Transverse colon (tissue), 4 donors: ENCODE measurements around the gene CCDC154. TPM values are rescaled to one million over a fixed set of nuclear protein-coding genes. Genes with fewer than 3 reads are reported as not detected.

Source experiments
- DNase-seq: peaks from one replicate; pipeline ENCODE4 v3.0.0-alpha.2; 2019
- H3K27ac ChIP-seq, 4 donors: fragments of 200-600 bp; sonication (generic); 2 replicates each; pipeline ENCODE4 v1.5.1; 2016 to 2018; ENCODE audit warnings: inconsistent platforms in 4 of 4
- H3K27me3 ChIP-seq: fragments of 200-600 bp; sonication (generic); 2 replicates; pipeline ENCODE4 v1.5.1; 2017; ENCODE audit warnings: inconsistent platforms
- H3K36me3 ChIP-seq, 4 donors: fragments of 200-600 bp; sonication (generic); 2 replicates each; pipeline ENCODE4 v1.5.1; 2017 to 2019; ENCODE audit warnings: inconsistent platforms in 4 of 4
- H3K4me1 ChIP-seq, 4 donors: fragments of 200-600 bp; sonication (generic); 2 replicates each; pipeline ENCODE4 v1.5.1; 2017 to 2020; ENCODE audit warnings: inconsistent platforms in 4 of 4
- H3K4me3 ChIP-seq, 4 donors: fragments of 200-600 bp; sonication (generic); 1 replicate in 1 of 4; 2 replicates in 3 of 4; pipeline versions ENCODE4 v1.5.1 to v1.6.1; 2017 to 2019; ENCODE audit warnings: inconsistent platforms in 4 of 4
- H3K9me3 ChIP-seq, 2 donors: fragments of 200-600 bp; sonication (generic); 2 replicates each; pipeline ENCODE4 v1.5.1; 2017 to 2019; ENCODE audit warnings: inconsistent platforms in 2 of 2
- CTCF ChIP-seq, 5 experiments: fragments of 200-600 bp in 3 of 5; fragments of 450-650 bp in 2 of 5; sonication (generic) in 3 of 5; IDR thresholded peaks; 1 replicate in 2 of 5; 2 replicates in 3 of 5; pipeline ENCODE4 v1.5.1; 2016 to 2017; ENCODE audit warnings: antibody characterized with exemption in 5 of 5, inconsistent platforms in 3 of 5, mild to moderate bottlenecking in 2 of 5, moderate library complexity in 1 of 5
- EP300 ChIP-seq: sonication (generic); formaldehyde crosslinking; IDR thresholded peaks from one replicate; pipeline ENCODE4 v1.6.1; 2017; ENCODE audit warnings: antibody characterized with exemption, low read depth
- POLR2A ChIP-seq: fragments of 450-650 bp; IDR thresholded peaks from one replicate; pipeline ENCODE4 v1.6.1; 2016; ENCODE audit warnings: antibody characterized with exemption, mild to moderate bottlenecking, moderate library complexity
- POLR2AphosphoS5 ChIP-seq, 3 donors: sonication (generic); formaldehyde crosslinking; IDR thresholded peaks; one replicate each; pipeline ENCODE4 v1.6.1; 2016; ENCODE audit warnings: antibody characterized with exemption in 3 of 3
- WGBS, 2 donors: methylation state at CpG; one replicate each; pipeline ENCODE4 v1.1.5; 2018; ENCODE audit warnings: low coverage in 1 of 2; 5-methylcytosine and 5-hydroxymethylcytosine counted together
- in situ Hi-C, 4 donors: fragments of 200-750 bp; cut with MboI; loops; one replicate each; pipeline versions ENCODE4 v1.15.0 to v1.15.1; 2017; ENCODE audit warnings: low sequenced_read_pairs in 3 of 4, low pct_ligation_motif_present in 1 of 4, low pct_unique_long_range_greater_than_20kb in 1 of 4
- intact Hi-C: fragments of 100-400 bp; cut with DNase I; formaldehyde crosslinking; loops from one replicate; pipeline ENCODE4 v1.15.1; 2023; ENCODE audit warnings: low total_unique reads
- total RNA-seq, 4 donors: library from RNA; depleted of rRNA; stranded (reverse); fragments of >200 nt; gene quantifications; one replicate each; pipeline ENCODE4 v1.1.0, GENCODE V29; 2016

The CCDC154 gene
- total RNA-seq, 4 donors from 2014 or later = 0.16 to 0.41 TPM; not detected in 2

GRCh38 chr16:1466968-1467521 lies 22.7 kb upstream of the CCDC154 start:
- no peak for DNase-seq
- no peaks in the 10 kb centered on the region for H3K9me3 ChIP-seq
- 83 to 93% methylated on average over 5 to 14 of the region's 14 CpGs for WGBS, 2 donors
- no peaks in the 10 kb centered on the region for H3K36me3 ChIP-seq
- intact Hi-C loops (no loop called here), in situ Hi-C loops (no loop called here)
- H3K27ac ChIP-seq = no peak overlapping the region
- no peak overlapping the region for H3K4me3 ChIP-seq
- TF ChIP-seq POLR2A (no peak), EP300 (no peak), CTCF (IDR thresholded peaks at IDR 0.05) (no peak), POLR2AphosphoS5 (IDR thresholded peaks at IDR 0.05) (no peak)
- no peaks in the 10 kb centered on the region for H3K27me3 ChIP-seq
- peaks cover 0 to 19% (median 2%) of the 10 kb centered on the region in 4 donors for H3K4me1 ChIP-seq

- WGBS, 2 donors = 87% methylated on average over 20 of the region's 24 CpGs; no CpG with 5 or more reads in 1 of the 2 donors
- TF ChIP-seq CTCF (IDR thresholded peaks at IDR 0.05) (no peak), POLR2AphosphoS5 (IDR thresholded peaks at IDR 0.05) (no peak)
- in situ Hi-C loops = no loop called here
- DNase-seq = no peak
- peaks cover 0 to 12% (median 0%) of the 10 kb centered on the region in 4 donors for H3K4me1 ChIP-seq
- H3K4me3 ChIP-seq = no peak overlapping the region
- peaks cover 0 to 4% (median 0%) of the 10 kb centered on the region in 4 donors for H3K36me3 ChIP-seq
- H3K27ac ChIP-seq = no peak overlapping the region
- H3K9me3 ChIP-seq = no peaks in the 10 kb centered on the region
- no peaks in the 10 kb centered on the region for H3K27me3 ChIP-seq
- intact Hi-C loops = no loop called here
Observed at GRCh38 chr16:1466054-1466453, 21.7 kb upstream of the CCDC154 start.

GRCh38 chr16:1465567-1465915 lies 21.2 kb upstream of the CCDC154 start:
- Histone ChIP-seq H3K27ac (no peak overlapping the region), H3K27me3 (no peaks in the 10 kb centered on the region), H3K36me3 (peaks cover 0 to 9% (median 0%) of the 10 kb centered on the region in 4 donors), H3K4me1 (peaks cover 0 to 8% (median 2%) of the 10 kb centered on the region in 4 donors), H3K9me3 (no peaks in the 10 kb centered on the region), H3K4me3 (no peak overlapping the region)
- WGBS, 2 donors = 94% methylated on average over 13 of the region's 13 CpGs; no CpG with 5 or more reads in 1 of the 2 donors
- TF ChIP-seq POLR2A (no peak), EP300 (no peak), POLR2AphosphoS5 (IDR thresholded peaks at IDR 0.05) (no peak), CTCF (IDR thresholded peaks at IDR 0.05) (no peak)
- DNase-seq = no peak
- in situ Hi-C loops = no loop called here
- intact Hi-C loops = loop anchor here (1.0 kb wide), 1 partner anchor 203 kb away; no protein-coding TSS in a partner anchor

- no peak overlapping the region for H3K27ac ChIP-seq
- peaks cover 0 to 4% (median 1%) of the 10 kb centered on the region in 4 donors for H3K4me1 ChIP-seq
- TF ChIP-seq POLR2AphosphoS5 (IDR thresholded peaks at IDR 0.05) (no peak), POLR2A (no peak), CTCF (IDR thresholded peaks at IDR 0.05) (no peak), EP300 (no peak)
- H3K9me3 ChIP-seq = no peaks in the 10 kb centered on the region
- intact Hi-C loops (loop anchor here (1.0 kb wide), 1 partner anchor 203 kb away; no protein-coding TSS in a partner anchor), in situ Hi-C loops (no loop called here)
- H3K36me3 ChIP-seq = peaks cover 0 to 10% (median 0%) of the 10 kb centered on the region in 4 donors
- WGBS, 2 donors = 67 to 93% methylated on average over 1 to 33 of the region's 33 CpGs
- H3K4me3 ChIP-seq = no peak overlapping the region
- no peaks in the 10 kb centered on the region for H3K27me3 ChIP-seq
- DNase-seq = no peak
Observed at GRCh38 chr16:1464894-1465566, 20.7 kb upstream of the CCDC154 start.
